Progenitor cell of endocrine pancreas (in vitro differentiated cells): Measurements from ENCODE around the gene PITX2. TPM values are rescaled to one million over a fixed set of nuclear protein-coding genes. Genes with fewer than 3 reads are reported as not detected.

ENCODE experiments used
- DNase-seq: peaks from one replicate; pipeline ENCODE4 v3.0.0; 2021; ENCODE audit warnings: low spot score; ENCODE audit not compliant: unreplicated experiment
- H3K27ac Mint-ChIP-seq: 2 replicates; pipeline ENCODE4 v1.8.0; 2021; ENCODE audit warnings: mild to moderate bottlenecking, moderate library complexity, mixed read lengths
- H3K27me3 Mint-ChIP-seq: 2 replicates; pipeline ENCODE4 v1.8.0; 2021; ENCODE audit warnings: mixed read lengths
- H3K36me3 Mint-ChIP-seq: 2 replicates; pipeline ENCODE4 v1.8.0; 2022; ENCODE audit warnings: mixed read lengths; ENCODE audit not compliant: insufficient read depth
- H3K4me1 Mint-ChIP-seq: 2 replicates; pipeline ENCODE4 v1.8.0; 2021; ENCODE audit warnings: low read depth, mixed read lengths
- H3K4me3 Mint-ChIP-seq: 2 replicates; pipeline ENCODE4 v1.8.0; 2021; ENCODE audit warnings: low read depth, mild to moderate bottlenecking, moderate library complexity, mixed read lengths
- H3K9me3 Mint-ChIP-seq: 2 replicates; pipeline ENCODE4 v1.8.0; 2021; ENCODE audit warnings: low read depth, mixed read lengths
- long read RNA-seq: library from polyadenylated mRNA; unstranded; transcript quantifications from one replicate; pipeline ENCODE4 v2.0.0, GENCODE V29; 2020
- total RNA-seq: library from RNA; stranded (reverse); gene quantifications from 2 replicates; pipeline ENCODE4 v1.2.1, GENCODE V29; 2021
- TF ChIP-seq, protein P1 (sequence below): fragments of 200-600 bp; sonication (generic); IDR thresholded peaks from one replicate; pipeline ENCODE4 v1.5.0; 2021; ENCODE audit warnings: antibody characterized with exemption, mild to moderate bottlenecking; ENCODE audit not compliant: unreplicated experiment

The PITX2 gene
- 5.3 and 7.4 TPM in 2 replicates for total RNA-seq
- long read RNA-seq, partial matches to known transcripts, result 3 of 5 reads
- long read RNA-seq, other reads (novel, unspliced or antisense), result 1 of 5 reads

DNA sequence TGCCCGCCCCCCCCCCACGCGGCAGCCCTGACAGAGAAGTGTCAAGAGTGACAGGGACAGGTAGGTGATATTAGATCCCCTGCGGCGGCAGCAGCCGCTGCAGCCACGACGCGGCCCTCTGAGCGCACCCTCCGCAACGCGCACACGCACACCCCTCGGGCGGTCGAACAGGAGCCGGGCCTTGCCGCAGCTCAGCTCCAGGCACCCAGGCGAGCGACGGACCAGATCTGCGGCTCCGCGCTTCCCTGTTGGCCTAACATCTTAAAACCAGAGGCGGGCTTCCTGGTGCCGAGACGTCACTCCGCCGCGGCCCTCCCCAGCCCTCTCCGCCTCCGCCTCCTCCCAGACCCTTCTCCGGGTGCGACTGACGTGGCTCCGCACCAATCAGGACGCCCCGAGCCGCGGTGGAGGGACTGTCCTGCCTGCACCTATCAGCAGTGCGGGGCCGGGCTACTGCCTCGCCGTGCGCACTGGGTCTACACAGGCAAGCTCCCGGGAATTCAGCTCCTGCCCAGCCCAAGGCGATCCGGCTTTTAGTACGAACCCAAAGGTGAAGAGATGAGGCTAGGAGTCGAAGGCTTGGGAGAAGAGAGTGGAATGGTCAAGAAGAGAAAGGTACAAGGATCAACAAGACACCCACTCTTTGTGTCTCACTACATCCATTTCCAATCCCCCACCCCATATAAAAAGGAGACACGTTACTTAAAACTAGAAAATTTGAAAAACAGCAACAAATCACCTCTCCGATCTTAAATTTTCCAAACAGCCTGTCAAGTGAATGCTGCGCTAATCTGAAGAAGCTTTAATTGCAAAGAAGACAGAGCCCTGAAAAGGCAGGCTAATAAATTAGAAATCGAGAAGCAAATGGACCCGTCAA lies at the start of gene PITX2:
TSS of gene PITX2 (minus strand) at position 237 of the 877 bp plus-strand sequence. CDS start 617 bp downstream, outside the sequence.
- H3K9me3 Mint-ChIP-seq, result no peaks in the 10 kb centered on the region

DNA sequence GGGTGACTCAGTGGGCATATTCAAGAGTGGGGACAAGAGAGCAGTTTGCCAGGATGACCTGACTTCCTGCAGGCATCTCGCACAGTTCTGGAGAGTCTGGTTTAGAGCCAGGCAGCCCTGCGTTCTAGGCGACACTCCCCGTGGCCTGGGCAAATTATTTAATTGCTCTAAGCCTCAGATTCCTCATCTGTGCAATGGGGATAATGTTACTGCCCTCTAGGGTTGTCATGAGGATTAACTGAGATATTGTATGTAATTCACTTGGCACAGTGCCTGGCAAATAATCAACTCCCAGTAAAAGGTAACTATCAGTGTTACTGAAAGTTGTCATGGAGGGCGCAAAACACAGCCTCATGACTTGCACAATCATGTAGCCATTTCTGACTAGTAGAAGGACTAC lies 48.8 kb upstream of the PITX2 start:
- no peaks in the 10 kb centered on the region for H3K36me3 Mint-ChIP-seq

More for the DNA sequence above, at the start of gene PITX2:
- Mint-ChIP-seq H3K27me3 (peaks cover 100% of the 10 kb centered on the region), H3K4me1 (peaks cover 14% of the 10 kb centered on the region), H3K27ac (peak within 1 kb of the TSS; percentile 88), H3K36me3 (no peaks in the 10 kb centered on the region), H3K4me3 (peak within 1 kb of the TSS; percentile 73)
- TF ChIP-seq, protein P1, sequence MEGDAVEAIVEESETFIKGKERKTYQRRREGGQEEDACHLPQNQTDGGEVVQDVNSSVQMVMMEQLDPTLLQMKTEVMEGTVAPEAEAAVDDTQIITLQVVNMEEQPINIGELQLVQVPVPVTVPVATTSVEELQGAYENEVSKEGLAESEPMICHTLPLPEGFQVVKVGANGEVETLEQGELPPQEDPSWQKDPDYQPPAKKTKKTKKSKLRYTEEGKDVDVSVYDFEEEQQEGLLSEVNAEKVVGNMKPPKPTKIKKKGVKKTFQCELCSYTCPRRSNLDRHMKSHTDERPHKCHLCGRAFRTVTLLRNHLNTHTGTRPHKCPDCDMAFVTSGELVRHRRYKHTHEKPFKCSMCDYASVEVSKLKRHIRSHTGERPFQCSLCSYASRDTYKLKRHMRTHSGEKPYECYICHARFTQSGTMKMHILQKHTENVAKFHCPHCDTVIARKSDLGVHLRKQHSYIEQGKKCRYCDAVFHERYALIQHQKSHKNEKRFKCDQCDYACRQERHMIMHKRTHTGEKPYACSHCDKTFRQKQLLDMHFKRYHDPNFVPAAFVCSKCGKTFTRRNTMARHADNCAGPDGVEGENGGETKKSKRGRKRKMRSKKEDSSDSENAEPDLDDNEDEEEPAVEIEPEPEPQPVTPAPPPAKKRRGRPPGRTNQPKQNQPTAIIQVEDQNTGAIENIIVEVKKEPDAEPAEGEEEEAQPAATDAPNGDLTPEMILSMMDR, result no peak
- peak; percentile 93 for DNase-seq

DNA sequence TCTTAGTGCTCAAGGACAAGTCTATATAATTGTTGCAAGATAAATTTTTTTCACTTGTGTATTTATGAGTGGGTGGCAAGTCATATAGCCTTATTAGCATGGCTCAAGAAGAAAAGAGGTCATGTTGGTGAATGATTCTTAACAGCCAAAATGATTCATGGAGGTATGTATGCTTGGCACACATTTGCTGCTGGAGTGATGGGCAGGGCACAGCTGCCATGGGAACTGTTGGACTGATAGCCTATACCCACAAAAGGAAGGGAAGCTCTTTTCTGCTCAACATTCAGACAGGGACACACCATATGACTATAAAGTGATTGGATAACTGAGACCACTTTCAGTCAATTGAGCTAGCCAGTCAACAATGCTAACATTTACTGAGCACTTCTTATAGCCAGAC lies 46.8 kb upstream of the PITX2 start:
- no peaks in the 10 kb centered on the region for H3K4me1 Mint-ChIP-seq
- no peak overlapping the region for H3K27ac Mint-ChIP-seq
- no peaks in the 10 kb centered on the region for H3K9me3 Mint-ChIP-seq
- TF ChIP-seq, protein P1, result no peak
- H3K4me3 Mint-ChIP-seq, result no peak overlapping the region
- peaks cover 2% of the 10 kb centered on the region for H3K27me3 Mint-ChIP-seq
- H3K36me3 Mint-ChIP-seq, result no peaks in the 10 kb centered on the region
- no peak for DNase-seq

More for the DNA sequence above, 48.8 kb upstream of the PITX2 start:
- Mint-ChIP-seq H3K4me3 (no peak overlapping the region), H3K27ac (no peak overlapping the region), H3K9me3 (no peaks in the 10 kb centered on the region), H3K27me3 (peaks cover 5% of the 10 kb centered on the region), H3K4me1 (no peaks in the 10 kb centered on the region)
- DNase-seq, result no peak
- TF ChIP-seq, protein P1, result no peak

DNA sequence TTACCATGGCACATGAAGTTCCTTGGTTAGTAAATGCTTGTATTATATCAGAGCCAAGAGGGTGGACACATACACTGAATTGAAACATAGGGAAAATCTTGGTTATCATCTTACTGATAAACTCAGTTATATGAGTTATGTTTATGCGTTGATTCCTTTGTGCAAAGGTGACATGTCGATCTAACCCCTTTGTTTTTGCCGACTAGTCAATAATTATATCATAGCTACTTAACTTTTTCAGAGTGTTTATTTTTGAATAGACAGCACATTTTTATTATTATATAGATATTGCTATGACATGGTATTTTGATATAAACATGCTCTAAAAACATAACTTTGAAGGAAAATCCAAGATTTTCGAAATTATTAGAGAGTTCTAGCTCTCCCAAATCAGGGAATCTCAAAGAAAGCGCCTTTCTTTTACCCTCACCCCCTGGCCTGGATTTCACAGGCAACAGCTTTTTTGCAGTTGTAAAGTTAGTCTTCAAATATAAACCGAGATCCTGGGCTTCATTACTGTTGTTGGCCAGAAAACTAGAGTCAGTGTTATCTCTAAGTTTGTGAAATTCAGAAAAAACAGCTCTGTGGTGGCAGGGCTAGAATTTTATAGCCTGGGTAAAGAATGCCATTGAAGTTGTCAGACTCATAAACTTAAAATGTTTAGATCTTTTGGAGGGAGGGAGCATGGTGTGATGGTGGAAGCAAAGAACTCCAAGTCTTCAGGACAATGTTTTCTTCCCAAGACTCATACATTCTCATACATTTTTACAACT lies 45.8 kb upstream of the PITX2 start:
- no peak overlapping the region for H3K4me3 Mint-ChIP-seq
- DNase-seq, result no peak
- H3K27me3 Mint-ChIP-seq, result no peaks in the 10 kb centered on the region
- TF ChIP-seq, protein P1, result no peak
- H3K36me3 Mint-ChIP-seq, result no peaks in the 10 kb centered on the region
- no peaks in the 10 kb centered on the region for H3K9me3 Mint-ChIP-seq
- no peak overlapping the region for H3K27ac Mint-ChIP-seq
- no peaks in the 10 kb centered on the region for H3K4me1 Mint-ChIP-seq

DNA sequence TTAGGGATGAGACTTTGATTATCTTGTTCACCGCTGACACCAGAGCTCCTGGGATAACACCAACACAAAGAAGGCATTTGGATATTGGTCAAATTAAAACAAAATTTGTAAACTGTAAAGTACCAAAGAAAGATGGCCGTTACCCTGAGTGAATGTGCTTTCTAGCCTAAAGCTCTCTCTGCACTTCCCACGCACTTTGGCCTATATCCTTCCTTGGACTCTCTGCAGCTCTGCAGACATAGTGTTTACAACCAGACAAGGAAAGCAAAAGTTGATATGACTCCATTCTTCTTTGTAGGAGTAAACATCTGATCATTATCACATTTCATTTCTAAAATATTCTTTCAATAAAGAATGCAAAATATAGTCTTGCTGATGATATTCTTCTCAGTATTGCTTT lies 44.8 kb upstream of the PITX2 start:
- TF ChIP-seq, protein P1, result no peak
- Mint-ChIP-seq H3K27me3 (no peaks in the 10 kb centered on the region), H3K27ac (no peak overlapping the region), H3K4me1 (no peaks in the 10 kb centered on the region), H3K9me3 (no peaks in the 10 kb centered on the region), H3K4me3 (no peak overlapping the region), H3K36me3 (no peaks in the 10 kb centered on the region)
- no peak for DNase-seq
